ENCODE data around the gene KMT5C. TPM values are rescaled to one million over a fixed set of nuclear protein-coding genes. Genes with fewer than 3 reads are reported as not detected.

KMT5C gene
- total RNA-seq, 2 experiments from 2014 or later, result 17.4 to 18.1 TPM

DNA sequence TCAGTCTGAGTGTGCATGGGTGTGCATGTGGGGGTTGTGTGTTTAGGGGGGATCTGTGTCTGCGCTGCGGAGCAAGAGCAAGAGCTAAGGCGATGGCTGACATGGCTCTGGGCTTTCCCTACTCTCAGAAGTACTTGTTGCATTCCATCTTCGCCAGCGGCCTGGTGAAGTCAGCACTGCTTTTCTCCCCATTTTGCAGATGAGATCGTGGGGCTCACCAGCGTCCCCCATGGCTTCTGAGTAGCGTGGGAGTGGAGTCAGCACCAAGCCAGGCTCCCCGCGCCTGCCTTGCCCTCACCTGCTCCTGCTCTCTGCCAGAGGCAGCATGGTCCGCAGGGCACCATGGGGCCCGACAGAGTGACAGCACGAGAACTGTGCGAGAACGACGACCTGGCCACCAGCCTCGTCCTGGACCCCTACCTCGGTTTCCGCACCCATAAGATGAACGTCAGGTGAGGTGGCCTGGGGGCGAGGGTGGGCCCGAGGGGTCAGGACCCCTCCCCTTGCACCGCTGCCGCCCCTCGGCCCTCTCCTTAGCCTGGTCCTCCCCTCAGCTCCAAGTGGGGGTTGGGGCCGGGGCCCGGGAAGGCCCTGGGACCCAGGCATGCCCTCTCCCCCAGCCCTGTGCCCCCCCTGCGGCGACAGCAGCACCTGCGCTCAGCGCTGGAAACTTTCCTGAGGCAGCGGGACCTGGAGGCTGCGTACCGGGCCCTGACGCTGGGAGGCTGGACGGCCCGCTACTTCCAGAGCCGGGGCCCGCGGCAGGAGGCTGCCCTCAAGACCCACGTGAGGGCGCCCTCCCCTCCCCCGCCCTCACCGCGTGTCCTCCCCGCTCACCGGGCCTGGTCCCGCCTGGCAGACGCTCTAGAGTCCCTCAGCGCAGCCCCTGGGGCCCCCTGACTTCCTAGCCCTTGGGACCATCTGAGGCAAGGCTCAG, 2.2 kb downstream of the KMT5C start:
- CTCF ChIA-PET, result no interaction called here
- POLR2A ChIA-PET, result no interaction called here

DNA sequence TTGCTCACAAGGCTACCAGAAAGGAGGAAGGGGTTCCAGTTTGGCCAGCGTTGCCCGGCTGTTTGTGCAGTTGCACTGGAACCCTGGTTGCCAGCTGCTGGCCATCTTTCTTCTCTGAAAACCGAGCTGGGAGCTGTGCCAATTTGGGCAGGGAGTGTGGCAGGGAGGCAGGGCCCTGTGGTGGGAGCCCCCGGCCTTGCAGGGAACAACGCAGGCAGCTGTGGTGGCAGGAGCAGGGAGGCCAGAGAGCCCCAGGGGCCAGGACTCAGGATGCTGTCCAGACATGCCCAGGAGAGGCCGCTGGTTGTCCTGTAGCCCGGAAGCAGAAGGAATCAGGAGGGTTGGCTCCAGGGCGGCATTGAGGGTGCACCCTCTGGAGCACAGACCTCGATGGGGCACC, 4.8 kb downstream of the KMT5C start:
- ChIA-PET POLR2A (no interaction called here), CTCF (no interaction called here)

DNA sequence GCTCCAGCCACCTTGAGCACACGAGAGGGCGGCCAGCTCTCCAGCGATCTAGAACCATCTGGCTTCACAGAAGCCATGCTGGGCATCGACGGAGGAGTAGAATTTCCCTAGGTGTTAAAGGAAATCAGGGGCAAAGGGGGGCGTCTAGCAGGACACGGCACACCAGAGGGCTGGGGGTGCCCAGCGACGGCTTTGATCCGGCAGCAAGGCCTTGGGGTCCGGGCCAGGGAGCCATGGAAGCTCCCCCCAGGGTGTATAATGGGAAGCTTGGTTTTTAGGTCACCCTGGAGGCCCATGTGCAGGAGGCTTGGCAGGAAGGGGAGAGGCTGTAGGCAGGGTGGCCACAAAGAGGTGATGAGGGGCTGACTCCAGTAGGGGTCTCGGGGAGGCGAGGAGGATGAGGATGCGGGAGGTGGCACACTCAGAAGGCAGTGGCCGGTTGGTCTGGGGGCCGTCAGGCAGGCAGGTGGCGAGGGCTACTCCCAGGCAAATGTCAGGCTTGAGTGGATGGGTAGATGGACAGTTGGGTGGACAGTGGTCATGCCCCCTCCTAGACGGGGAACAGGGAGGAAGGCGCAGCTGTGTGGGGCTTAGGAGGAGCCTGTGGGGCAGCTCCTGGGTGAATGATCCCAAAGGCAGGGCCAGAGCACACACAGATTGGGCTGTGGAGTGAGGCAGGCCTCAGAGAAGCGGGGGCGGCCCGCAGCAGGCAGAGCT, 5.6 kb downstream of the KMT5C start:
- POLR2A ChIA-PET, result no interaction called here
- CTCF ChIA-PET, result no interaction called here

DNA sequence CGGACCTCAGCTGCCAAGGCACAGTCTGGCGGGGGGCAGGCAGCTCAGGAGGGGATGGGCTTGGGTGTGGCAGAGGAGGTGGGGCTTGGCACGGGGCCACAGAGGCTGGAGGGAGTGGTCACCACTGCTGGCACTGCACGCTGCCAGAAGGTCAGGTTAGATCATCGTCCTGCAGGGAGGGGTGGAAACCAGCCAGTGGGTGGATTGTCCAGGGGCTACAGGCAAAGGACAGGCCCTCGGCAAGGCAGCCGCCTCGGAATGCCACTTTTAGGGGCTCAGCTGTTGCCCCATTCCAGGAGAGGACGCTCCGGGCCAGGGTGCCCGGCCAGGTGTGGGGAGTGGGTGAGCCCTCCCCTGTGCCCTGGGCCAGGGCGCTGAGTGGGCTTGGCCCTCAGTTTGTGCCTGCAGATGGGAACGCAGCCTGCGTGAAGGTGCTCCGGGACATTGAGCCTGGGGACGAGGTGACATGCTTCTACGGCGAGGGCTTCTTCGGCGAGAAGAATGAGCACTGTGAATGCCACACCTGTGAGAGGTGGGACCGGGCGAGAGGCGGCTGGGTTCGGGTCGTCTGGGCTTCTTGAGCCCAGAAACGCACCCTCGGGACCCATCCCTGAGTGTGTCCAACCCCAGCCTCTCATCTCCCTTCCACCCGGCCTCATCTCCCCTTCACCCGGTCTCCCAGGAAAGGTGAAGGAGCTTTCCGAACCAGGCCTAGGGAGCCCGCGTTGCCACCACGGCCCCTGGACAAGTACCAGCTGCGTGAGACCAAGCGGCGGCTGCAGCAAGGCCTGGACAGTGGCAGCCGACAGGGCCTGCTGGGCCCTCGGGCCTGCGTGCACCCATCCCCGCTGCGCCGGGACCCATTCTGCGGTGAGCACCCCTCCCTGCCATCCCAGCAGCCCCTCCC, 6.4 kb downstream of the KMT5C start:
- POLR2A ChIA-PET, result no interaction called here
- CTCF ChIA-PET, result interaction anchor here (0.5 kb wide), 1 partner anchor 182 kb away, joined by 3 read pairs; no protein-coding TSS in a partner anchor

DNA sequence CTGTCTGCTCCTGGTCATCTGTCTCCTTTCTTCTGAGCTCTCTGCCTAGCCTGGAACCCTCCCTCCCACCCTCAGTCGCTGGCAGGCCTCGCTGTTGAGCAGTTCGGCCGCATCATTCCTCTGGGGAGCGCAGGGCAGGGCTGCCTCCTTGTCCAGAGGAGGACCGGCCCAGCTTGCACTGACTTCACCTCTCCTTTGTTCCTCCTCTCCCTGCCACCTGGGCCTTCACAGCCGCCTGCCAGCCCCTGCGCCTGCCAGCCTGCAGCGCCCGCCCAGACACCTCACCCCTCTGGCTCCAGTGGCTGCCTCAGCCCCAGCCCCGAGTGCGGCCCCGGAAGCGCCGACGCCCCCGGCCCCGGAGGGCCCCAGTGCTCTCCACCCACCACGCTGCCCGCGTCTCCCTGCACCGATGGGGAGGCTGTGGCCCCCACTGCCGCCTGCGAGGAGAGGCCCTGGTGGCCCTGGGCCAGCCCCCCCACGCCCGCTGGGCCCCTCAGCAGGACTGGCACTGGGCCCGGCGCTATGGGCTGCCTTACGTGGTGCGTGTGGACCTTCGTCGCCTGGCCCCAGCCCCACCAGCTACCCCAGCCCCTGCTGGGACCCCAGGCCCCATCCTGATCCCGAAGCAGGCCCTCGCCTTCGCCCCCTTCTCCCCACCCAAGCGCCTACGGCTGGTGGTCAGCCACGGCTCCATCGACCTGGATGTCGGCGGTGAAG, 7.2 kb downstream of the KMT5C start:
- ChIA-PET POLR2A (no interaction called here), CTCF (no interaction called here)

DNA sequence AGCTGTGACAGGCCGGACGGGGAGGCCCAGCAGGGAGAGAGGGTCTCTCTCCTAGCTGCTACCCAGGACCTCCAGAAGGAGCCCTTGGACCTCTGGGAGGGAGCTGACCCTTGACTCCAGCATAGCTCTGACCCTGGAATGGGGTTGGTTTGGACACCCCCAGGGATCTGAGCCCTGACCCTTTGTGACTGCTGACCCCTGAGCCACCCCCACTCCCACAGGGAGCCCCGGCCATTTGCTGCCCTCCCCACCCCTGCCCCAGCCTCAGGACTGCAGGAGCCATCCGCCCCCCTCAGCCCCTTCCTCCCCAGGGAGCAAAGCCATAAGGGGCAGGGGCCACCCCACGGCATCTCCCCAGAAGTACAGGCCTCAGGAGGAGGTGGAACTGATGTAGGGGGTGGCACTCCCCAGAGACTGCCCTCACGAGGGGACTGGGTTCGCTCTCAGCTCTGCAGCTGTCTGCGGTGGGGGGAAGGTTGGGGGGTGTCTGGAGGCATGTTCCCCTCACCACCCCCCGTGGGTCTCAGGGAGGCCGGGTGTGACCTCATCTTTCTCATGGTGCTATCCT, 7.8 kb downstream of the KMT5C start:
- CTCF ChIA-PET, result no interaction called here
- POLR2A ChIA-PET, result interaction anchor here (0.6 kb wide), 1 partner anchor 104 kb away, joined by 3 read pairs; no protein-coding TSS in a partner anchor

DNA sequence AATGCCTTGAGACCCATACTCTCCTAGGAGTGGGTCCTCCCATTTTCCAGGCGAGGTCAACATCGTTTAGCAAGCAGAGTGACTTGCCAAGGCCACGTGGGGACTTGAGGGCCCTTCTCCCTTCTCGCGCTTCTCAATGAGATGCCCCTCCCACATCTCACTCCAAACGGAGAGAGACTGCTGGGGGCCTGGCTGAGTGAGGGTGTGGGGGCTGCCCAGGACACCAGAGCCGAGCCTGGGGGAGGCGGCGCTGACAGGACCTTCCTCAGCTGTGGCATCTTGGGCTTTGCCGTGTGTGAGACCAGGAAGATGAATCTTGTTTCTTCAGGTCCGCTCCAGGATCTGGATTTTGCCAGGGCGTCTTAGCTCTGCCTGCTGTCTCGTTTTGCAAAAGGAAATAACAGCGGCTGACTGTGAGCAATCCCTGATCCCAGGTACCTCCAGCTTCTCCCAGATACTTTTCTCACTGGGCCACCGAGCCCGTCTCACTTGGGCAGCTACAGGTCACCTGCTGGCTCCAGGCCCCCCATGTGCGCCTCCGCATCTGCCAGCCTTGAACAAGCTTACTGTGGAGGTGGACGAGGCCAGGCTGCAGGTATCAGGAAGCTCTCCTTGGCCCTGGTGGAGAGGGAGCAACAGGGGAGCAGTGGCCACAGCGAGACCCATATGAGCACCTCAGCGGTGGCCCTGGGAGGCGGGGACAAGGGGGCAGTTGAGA, 8.8 kb downstream of the KMT5C start:
- CTCF ChIA-PET, result no interaction called here

DNA sequence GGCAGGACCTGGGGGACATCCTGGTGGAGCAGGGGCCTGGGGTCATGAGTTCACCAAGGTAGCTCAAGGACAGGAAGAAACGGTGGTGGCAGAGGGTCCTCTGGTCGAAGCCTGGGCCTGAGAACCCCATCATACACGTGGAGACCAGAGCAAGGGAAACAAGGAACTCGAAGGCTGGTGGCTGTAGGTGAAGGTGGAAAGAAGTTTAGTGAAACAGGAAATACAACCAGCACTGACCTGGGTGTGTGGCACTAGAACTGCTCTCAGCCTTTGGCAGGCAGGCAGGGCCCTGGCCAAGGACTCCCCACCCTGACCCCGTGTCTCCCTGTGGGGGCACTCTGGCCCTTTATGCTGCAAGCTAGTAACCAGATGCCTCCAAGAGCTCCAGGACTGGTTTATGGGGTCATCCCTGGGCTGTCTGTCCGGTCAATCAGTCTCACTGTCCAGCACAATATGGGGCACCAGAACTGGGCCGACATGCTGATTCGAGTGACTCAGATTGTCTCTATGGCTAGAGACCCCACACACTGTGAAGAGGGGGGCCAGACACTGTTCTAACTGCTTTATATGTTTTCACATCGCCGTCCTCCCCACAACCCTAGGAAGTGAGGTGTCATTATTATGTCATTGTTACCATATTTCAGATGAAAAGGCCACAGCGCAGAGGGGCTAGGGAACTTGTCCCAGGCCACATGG, 11.1 kb downstream of the KMT5C start:
- POLR2A ChIA-PET, result no interaction called here
- CTCF ChIA-PET, result no interaction called here

More for the DNA sequence above, 8.8 kb downstream of the KMT5C start:
- POLR2A ChIA-PET, result interaction anchor here (0.6 kb wide), 1 partner anchor 103 kb away, joined by 3 read pairs; no protein-coding TSS in a partner anchor

DNA sequence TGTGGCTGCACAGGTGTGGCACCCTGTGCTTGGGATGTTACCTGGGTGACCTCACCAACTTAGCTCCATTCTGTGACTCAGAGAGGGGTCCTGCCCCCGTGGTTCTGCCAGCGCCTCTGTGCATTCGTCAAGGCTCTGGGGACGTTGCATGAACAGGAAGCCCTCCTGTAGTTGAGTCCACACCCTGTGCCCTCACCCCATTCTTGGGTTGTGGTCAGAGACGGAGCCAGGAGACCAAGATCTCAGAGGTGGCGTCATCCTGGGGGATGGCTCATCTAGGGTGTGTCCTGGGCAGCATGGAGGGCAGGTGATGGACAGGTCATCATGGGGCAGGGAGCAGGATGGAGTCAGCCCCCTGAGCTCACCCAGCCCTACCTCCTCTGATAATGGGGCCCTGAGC, 12.4 kb downstream of the KMT5C start:
- ChIA-PET CTCF (interaction anchor here (1.1 to 1.4 kb wide), 2 partner anchors 32 to 51 kb away, joined by 3 to 6 read pairs; partner anchors contain the start of gene TMEM238), POLR2A (no interaction called here)

DNA sequence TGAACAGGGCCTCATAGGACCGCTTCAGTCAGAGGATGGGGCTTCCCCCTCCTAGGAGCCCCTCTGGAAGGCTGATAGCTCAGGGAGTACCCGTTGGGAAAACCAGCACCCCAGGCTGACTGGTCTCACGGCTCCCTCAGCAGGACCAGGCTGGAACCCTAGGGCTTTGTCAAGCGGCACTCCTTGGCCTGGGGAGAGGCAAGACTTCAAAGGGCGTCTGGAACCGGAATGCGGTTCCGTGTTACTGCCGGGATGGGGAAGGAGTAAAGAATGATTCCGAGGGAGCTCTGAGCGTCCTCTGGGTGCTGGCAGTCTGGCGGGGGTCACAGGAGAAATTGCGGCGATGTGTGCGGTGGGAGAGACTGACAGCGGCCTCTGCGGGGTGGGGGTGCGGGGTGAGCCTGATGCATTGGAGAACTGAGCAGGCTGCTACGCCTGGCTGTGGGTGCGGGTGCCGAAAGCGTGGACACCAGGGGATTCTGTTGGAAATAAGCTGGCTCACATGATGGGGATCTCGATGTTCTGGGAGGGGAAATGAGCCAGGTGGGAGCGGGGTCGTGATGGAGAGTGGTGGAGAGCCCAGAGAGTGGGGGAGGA, 13.0 kb downstream of the KMT5C start:
- ChIA-PET CTCF (interaction anchor here (0.9 to 1.4 kb wide), 3 partner anchors 22 to 51 kb away, joined by 3 to 6 read pairs (median 3); partner anchors contain the start of gene TMEM238), POLR2A (no interaction called here)

DNA sequence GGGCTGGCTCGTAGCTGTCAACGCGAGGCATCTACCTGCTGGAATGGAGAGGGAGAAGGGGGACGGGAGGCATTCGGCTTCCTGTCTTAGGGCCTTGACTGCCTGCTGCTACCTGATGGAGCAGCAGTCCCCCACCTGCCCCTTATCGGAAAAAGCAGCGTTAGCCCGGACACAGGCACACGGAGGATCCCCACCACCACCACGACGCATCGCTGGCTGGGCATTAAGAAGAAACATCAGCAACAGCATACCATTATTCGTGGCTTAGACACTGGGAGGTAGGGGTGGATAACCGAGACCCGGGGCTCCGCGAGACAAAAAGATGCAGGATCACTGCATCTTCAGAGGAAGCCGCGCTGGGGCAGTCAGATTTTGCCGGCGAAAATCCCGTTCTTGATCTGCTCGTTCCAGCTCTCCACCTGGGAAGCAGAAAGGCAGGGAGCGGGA, 13.7 kb downstream of the KMT5C start:
- CTCF ChIA-PET, result interaction anchor here (0.9 to 1.4 kb wide), 2 partner anchors 22 to 52 kb away, joined by 3 to 6 read pairs; no protein-coding TSS in a partner anchor
- POLR2A ChIA-PET, result no interaction called here

DNA sequence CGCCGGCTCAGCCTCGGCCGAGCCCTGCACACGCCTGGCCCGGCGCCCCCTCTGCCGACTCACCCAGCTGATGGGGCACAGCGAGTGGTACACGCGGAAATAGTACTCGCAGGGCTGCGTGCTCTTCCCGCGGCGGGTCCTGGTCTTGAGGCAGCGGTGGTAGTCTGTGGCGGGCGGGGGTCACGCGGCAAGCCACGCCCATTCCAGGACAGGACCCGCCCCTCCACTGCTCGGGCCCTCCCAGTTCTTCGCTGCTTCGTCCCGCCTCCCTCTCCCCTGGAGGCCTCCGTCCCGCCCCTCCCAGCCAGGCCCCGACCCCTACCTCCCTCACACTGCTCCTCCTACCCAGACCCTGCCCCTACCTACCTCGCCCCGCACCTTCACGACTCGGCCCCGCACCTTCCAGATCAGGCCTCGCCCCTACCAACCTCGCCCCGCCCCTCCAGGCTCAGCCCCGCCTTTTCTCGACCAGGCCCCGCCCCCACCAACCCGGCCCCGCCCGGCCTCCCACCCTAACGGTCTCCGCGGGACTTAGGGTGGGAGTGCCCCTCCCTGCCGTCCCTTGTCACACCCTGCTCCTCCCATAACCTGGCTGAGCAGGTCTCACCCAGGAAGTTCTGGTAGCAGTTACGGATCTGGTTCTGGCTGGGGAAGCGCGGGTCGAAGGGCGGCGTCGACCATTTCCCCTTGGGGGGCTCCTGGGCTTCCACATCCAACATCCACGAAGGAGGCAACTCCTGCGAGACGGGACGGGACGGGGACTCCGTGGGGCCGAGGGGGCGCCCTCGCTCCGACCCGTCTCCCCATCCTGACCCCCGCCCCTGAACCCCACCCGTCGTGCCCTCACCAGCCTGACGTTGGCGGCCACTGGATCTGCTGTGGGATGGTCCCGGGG, 14.4 kb downstream of the KMT5C start:
- POLR2A ChIA-PET, result no interaction called here
- CTCF ChIA-PET, result no interaction called here

DNA sequence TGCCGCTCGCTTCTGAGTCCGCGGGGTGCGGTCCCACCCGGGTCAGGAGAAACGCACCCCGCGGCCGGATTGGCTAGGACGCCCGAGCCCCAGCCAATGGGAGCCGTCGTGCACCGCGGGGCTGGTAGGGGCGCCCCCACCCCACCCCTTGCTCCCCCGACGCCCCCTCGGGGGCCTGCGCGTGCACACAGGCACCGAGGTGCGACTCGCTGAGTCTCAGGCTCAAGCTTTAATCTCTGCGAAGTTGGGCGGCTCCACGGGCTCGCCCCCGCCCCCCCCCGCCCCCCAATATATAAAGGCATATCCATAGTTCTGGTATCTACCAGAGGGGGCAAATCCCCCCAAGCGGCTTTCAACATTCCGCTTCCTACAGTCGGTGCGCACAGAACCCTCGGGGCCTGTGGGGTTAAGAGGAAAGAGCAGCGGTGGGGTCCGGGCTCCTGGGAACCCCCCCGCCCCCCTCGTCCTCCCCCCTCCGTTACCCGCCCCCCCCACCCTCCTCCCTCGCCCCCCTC, 15.1 kb downstream of the KMT5C start, which contains the start of gene COX6B2:
TSS of gene COX6B2 (minus strand) at position 22 of the 515 bp plus-strand sequence. CDS start 198 bp downstream, outside the sequence.
- POLR2A ChIA-PET, result no interaction called here
- CTCF ChIA-PET, result interaction anchor here (1.1 kb wide), 1 partner anchor 16 kb away, joined by 3 read pairs; no protein-coding TSS in a partner anchor

DNA sequence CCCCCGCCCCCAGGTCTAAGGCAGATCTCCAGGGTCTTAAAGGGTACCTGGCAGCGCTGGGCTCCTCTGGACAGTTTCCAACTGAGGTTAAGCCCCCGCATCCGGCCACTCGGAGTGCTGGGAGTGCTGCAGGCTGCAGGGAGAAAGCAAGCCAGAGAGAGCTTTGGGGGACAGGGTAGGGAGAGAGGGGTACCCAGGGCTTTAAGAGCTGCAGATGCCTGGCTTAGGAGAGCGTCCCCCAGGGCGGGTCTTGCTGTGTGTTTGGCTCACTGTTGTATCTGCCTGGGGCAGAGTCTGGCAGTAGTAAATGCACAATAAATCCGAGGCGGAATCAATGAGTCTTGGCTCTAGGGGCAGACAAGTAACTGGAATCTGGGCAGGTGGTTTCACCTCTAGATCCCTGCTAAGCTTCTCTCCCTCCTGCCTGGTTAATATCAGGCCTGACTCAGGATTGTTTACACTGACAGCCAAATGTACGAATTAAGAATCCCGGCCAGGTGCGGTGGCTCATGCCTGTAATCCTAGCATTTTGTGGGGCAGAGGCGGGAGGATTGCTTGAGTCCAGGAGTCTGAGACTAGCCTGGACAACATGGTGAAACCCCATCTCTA, 15.6 kb downstream of the KMT5C start:
- CTCF ChIA-PET, result interaction anchor here (1.1 kb wide), 1 partner anchor 16 kb away, joined by 3 read pairs; no protein-coding TSS in a partner anchor
- POLR2A ChIA-PET, result interaction anchor here (0.7 kb wide), 1 partner anchor 393 kb away, joined by 5 read pairs; no protein-coding TSS in a partner anchor

DNA sequence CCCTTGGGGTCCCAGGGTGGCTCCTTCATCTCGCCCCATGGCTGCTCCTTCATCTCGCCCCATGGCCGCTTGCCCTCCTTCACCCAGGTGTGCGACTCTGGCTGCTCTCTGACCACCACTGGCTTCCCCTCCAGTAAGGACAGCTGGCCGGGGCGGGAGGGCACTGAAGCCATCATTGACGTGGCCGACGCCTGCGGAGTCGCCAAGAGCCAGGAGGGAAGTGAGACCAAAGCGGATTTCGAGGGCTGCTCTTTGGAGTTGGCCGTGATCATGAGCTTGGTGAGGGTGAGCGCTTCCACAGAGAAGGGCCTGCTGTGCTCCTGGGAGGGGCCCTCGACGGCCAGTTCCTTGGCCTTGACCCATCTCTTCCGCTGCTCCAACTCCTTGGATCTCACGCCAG, 18.8 kb downstream of the KMT5C start:
- CTCF ChIA-PET, result no interaction called here
- POLR2A ChIA-PET, result no interaction called here
